Breast epithelium (tissue), 3 donors: ENCODE data around the gene ALK.

Source experiments
- CTCF ChIP-seq, 3 donors: fragments of 450-650 bp; IDR thresholded peaks; one replicate each; pipeline ENCODE4 v1.5.1; 2016 to 2017; ENCODE audit warnings: antibody characterized with exemption in 3 of 3, mild to moderate bottlenecking in 3 of 3, moderate library complexity in 3 of 3
- POLR2AphosphoS5 ChIP-seq, 3 donors: sonication (generic); formaldehyde crosslinking; IDR thresholded peaks; one replicate each; pipeline ENCODE4 v1.6.1; 2017; ENCODE audit warnings: antibody characterized with exemption in 3 of 3

- TF ChIP-seq CTCF (IDR thresholded peaks at IDR 0.05), result no peak
- no peak for TF ChIP-seq POLR2AphosphoS5 (IDR thresholded peaks at IDR 0.05)
Measured at GRCh38 chr2:29726976-29727375, 194.4 kb downstream of the ALK start.
